ENCODE measurements around the gene HRC.
A peak's percentile ranks its signal among the peaks of the same experiment; 100 is the strongest.
"Not testable (repeated sequence)": the region's sequence is repeated elsewhere in the genome, so short reads cannot be mapped to it uniquely, and the experiment has no call there.

Gene HRC

GRCh38 chr19:49148784-49149651 lies 6.2 kb downstream of the HRC start:
- no peaks in the 10 kb centered on the region for H3K9me3 ChIP-seq (ENCODE audit: control insufficient read depth in 2 of 2, low read length in 2 of 2)

GRCh38 chr19:49148044-49148682 lies 7.0 kb downstream of the HRC start:
- H3K9me3 ChIP-seq (ENCODE audit: control insufficient read depth in 2 of 2, low read length in 2 of 2) = no peaks in the 10 kb centered on the region
- no peaks in the 10 kb centered on the region for H3K36me3 ChIP-seq (ENCODE audit: control insufficient read depth in 2 of 2, insufficient read depth in 2 of 2, low read length in 2 of 2)
- peak overlapping the region in 1 of 2 donors; percentile 93 for H3K4me3 ChIP-seq (ENCODE audit: low read length in 2 of 2)
- H3K9ac ChIP-seq (ENCODE audit: low read length in 2 of 2) = no peak overlapping the region
- peak overlapping the region; percentile 71 for H3K27ac ChIP-seq (ENCODE audit: low read length)
- no peaks in the 10 kb centered on the region for H3K27me3 ChIP-seq (ENCODE audit: control insufficient read depth in 1 of 2, insufficient read depth in 2 of 2, low read length in 2 of 2)
- H3K4me1 ChIP-seq (ENCODE audit: control insufficient read depth, insufficient read depth, low read length) = peaks cover 49% of the 10 kb centered on the region

More at GRCh38 chr19:49148784-49149651, 6.2 kb downstream of the HRC start:
- Histone ChIP-seq H3K27me3 (ENCODE audit: control insufficient read depth in 1 of 2, insufficient read depth in 2 of 2, low read length in 2 of 2) (no peaks in the 10 kb centered on the region), H3K4me3 (ENCODE audit: low read length in 2 of 2) (peak overlapping the region; percentile 93 to 95), H3K4me1 (ENCODE audit: control insufficient read depth, insufficient read depth, low read length) (peaks cover 49% of the 10 kb centered on the region), H3K27ac (ENCODE audit: low read length) (peak overlapping the region; percentile 71), H3K36me3 (ENCODE audit: control insufficient read depth in 2 of 2, insufficient read depth in 2 of 2, low read length in 2 of 2) (no peaks in the 10 kb centered on the region), H3K9ac (ENCODE audit: low read length in 2 of 2) (peak overlapping the region; percentile 56 to 80)

- H3K9me3 ChIP-seq (ENCODE audit: control insufficient read depth in 2 of 2, low read length in 2 of 2); H3K9ac ChIP-seq (ENCODE audit: low read length in 2 of 2); H3K27ac ChIP-seq (ENCODE audit: low read length); H3K36me3 ChIP-seq (ENCODE audit: control insufficient read depth in 2 of 2, insufficient read depth in 2 of 2, low read length in 2 of 2); H3K27me3 ChIP-seq (ENCODE audit: control insufficient read depth in 1 of 2, insufficient read depth in 2 of 2, low read length in 2 of 2): not testable (repeated sequence)
- H3K4me3 ChIP-seq (ENCODE audit: low read length in 2 of 2) = peak overlapping the region in 1 of 2 donors; percentile 67
- H3K4me1 ChIP-seq (ENCODE audit: control insufficient read depth, insufficient read depth, low read length) = peaks cover 50% of the 10 kb centered on the region
These were observed 8.8 kb downstream of the HRC start for GRCh38 chr19:49146408-49146770.

GRCh38 chr19:49145573-49146407 lies 9.4 kb downstream of the HRC start:
- Histone ChIP-seq H3K4me1 (ENCODE audit: control insufficient read depth, insufficient read depth, low read length) (peaks cover 44% of the 10 kb centered on the region), H3K27ac (ENCODE audit: low read length) (peak overlapping the region; percentile 18), H3K9ac (ENCODE audit: low read length in 2 of 2) (peak overlapping the region in 1 of 2 donors; percentile 21), H3K27me3 (ENCODE audit: control insufficient read depth in 1 of 2, insufficient read depth in 2 of 2, low read length in 2 of 2) (no peaks in the 10 kb centered on the region), H3K9me3 (ENCODE audit: control insufficient read depth in 2 of 2, low read length in 2 of 2) (no peaks in the 10 kb centered on the region), H3K36me3 (ENCODE audit: control insufficient read depth in 2 of 2, insufficient read depth in 2 of 2, low read length in 2 of 2) (no peaks in the 10 kb centered on the region), H3K4me3 (ENCODE audit: low read length in 2 of 2) (peak overlapping the region; percentile 26 to 67)

- H3K4me1 ChIP-seq (ENCODE audit: control insufficient read depth, insufficient read depth, low read length) = peaks cover 21% of the 10 kb centered on the region
- no peak overlapping the region for H3K27ac ChIP-seq (ENCODE audit: low read length)
- no peaks in the 10 kb centered on the region for H3K9me3 ChIP-seq (ENCODE audit: control insufficient read depth in 2 of 2, low read length in 2 of 2)
- peak overlapping the region; percentile 80 to 89 for H3K4me3 ChIP-seq (ENCODE audit: low read length in 2 of 2)
- peak overlapping the region; percentile 58 to 66 for H3K9ac ChIP-seq (ENCODE audit: low read length in 2 of 2)
- H3K27me3 ChIP-seq (ENCODE audit: control insufficient read depth in 1 of 2, insufficient read depth in 2 of 2, low read length in 2 of 2) = no peaks in the 10 kb centered on the region
- no peaks in the 10 kb centered on the region for H3K36me3 ChIP-seq (ENCODE audit: control insufficient read depth in 2 of 2, insufficient read depth in 2 of 2, low read length in 2 of 2)
These were observed 12.3 kb downstream of the HRC start for GRCh38 chr19:49142866-49143335.

GRCh38 chr19:49141352-49141751 lies 13.8 kb downstream of the HRC start:
- Histone ChIP-seq H3K4me3 (ENCODE audit: low read length in 2 of 2) (no peak overlapping the region), H3K9me3 (ENCODE audit: control insufficient read depth in 2 of 2, low read length in 2 of 2) (no peaks in the 10 kb centered on the region), H3K4me1 (ENCODE audit: control insufficient read depth, insufficient read depth, low read length) (peaks cover 20% of the 10 kb centered on the region), H3K9ac (ENCODE audit: low read length in 2 of 2) (no peak overlapping the region), H3K27ac (ENCODE audit: low read length) (no peak overlapping the region), H3K27me3 (ENCODE audit: control insufficient read depth in 1 of 2, insufficient read depth in 2 of 2, low read length in 2 of 2) (no peaks in the 10 kb centered on the region), H3K36me3 (ENCODE audit: control insufficient read depth in 2 of 2, insufficient read depth in 2 of 2, low read length in 2 of 2) (no peaks in the 10 kb centered on the region)

- Histone ChIP-seq H3K4me1 (ENCODE audit: control insufficient read depth, insufficient read depth, low read length) (peaks cover 16% of the 10 kb centered on the region), H3K27ac (ENCODE audit: low read length) (no peak overlapping the region), H3K9me3 (ENCODE audit: control insufficient read depth in 2 of 2, low read length in 2 of 2) (no peaks in the 10 kb centered on the region), H3K36me3 (ENCODE audit: control insufficient read depth in 2 of 2, insufficient read depth in 2 of 2, low read length in 2 of 2) (no peaks in the 10 kb centered on the region), H3K4me3 (ENCODE audit: low read length in 2 of 2) (no peak overlapping the region), H3K27me3 (ENCODE audit: control insufficient read depth in 1 of 2, insufficient read depth in 2 of 2, low read length in 2 of 2) (no peaks in the 10 kb centered on the region), H3K9ac (ENCODE audit: low read length in 2 of 2) (no peak overlapping the region)
These were observed 14.2 kb downstream of the HRC start for GRCh38 chr19:49140951-49141350.

- H3K36me3 ChIP-seq (ENCODE audit: control insufficient read depth in 2 of 2, insufficient read depth in 2 of 2, low read length in 2 of 2) = no peaks in the 10 kb centered on the region
- no peak overlapping the region for H3K9ac ChIP-seq (ENCODE audit: low read length in 2 of 2)
- no peak overlapping the region for H3K27ac ChIP-seq (ENCODE audit: low read length)
- no peaks in the 10 kb centered on the region for H3K9me3 ChIP-seq (ENCODE audit: control insufficient read depth in 2 of 2, low read length in 2 of 2)
- peaks cover 20% of the 10 kb centered on the region for H3K4me1 ChIP-seq (ENCODE audit: control insufficient read depth, insufficient read depth, low read length)
- no peak overlapping the region for H3K4me3 ChIP-seq (ENCODE audit: low read length in 2 of 2)
- no peaks in the 10 kb centered on the region for H3K27me3 ChIP-seq (ENCODE audit: control insufficient read depth in 1 of 2, insufficient read depth in 2 of 2, low read length in 2 of 2)
These were observed 18.4 kb downstream of the HRC start for GRCh38 chr19:49136771-49137171.

- Histone ChIP-seq H3K4me1 (ENCODE audit: control insufficient read depth, insufficient read depth, low read length) (peaks cover 20% of the 10 kb centered on the region), H3K27me3 (ENCODE audit: control insufficient read depth in 1 of 2, insufficient read depth in 2 of 2, low read length in 2 of 2) (no peaks in the 10 kb centered on the region), H3K27ac (ENCODE audit: low read length) (no peak overlapping the region), H3K9ac (ENCODE audit: low read length in 2 of 2) (no peak overlapping the region), H3K4me3 (ENCODE audit: low read length in 2 of 2) (no peak overlapping the region), H3K36me3 (ENCODE audit: control insufficient read depth in 2 of 2, insufficient read depth in 2 of 2, low read length in 2 of 2) (no peaks in the 10 kb centered on the region), H3K9me3 (ENCODE audit: control insufficient read depth in 2 of 2, low read length in 2 of 2) (no peaks in the 10 kb centered on the region)
These were observed 19.5 kb downstream of the HRC start for GRCh38 chr19:49135686-49136085.

GRCh38 chr19:49133621-49134454 lies 21.4 kb downstream of the HRC start:
- no peaks in the 10 kb centered on the region for H3K27me3 ChIP-seq (ENCODE audit: control insufficient read depth in 1 of 2, insufficient read depth in 2 of 2, low read length in 2 of 2)
- H3K27ac ChIP-seq (ENCODE audit: low read length) = peak overlapping the region; percentile 11
- peaks cover 22% of the 10 kb centered on the region for H3K4me1 ChIP-seq (ENCODE audit: control insufficient read depth, insufficient read depth, low read length)
- H3K36me3 ChIP-seq (ENCODE audit: control insufficient read depth in 2 of 2, insufficient read depth in 2 of 2, low read length in 2 of 2) = no peaks in the 10 kb centered on the region
- H3K9me3 ChIP-seq (ENCODE audit: control insufficient read depth in 2 of 2, low read length in 2 of 2) = no peaks in the 10 kb centered on the region
- H3K4me3 ChIP-seq (ENCODE audit: low read length in 2 of 2) = peak overlapping the region; percentile 57 to 66
- peak overlapping the region; percentile 5 to 38 for H3K9ac ChIP-seq (ENCODE audit: low read length in 2 of 2)

Measured in stomach smooth muscle (tissue), 2 donors.